Chondrocyte (in vitro differentiated cells): ENCODE results near the gene TMEM163. TPM values are rescaled to one million over a fixed set of nuclear protein-coding genes. Genes with fewer than 3 reads are reported as not detected.
"Not testable (repeated sequence)": the region's sequence is repeated elsewhere in the genome, so short reads cannot be mapped to it uniquely, and the experiment has no call there.

Experiments used
- DNase-seq: peaks from one replicate; pipeline ENCODE4 v3.0.0; 2021; ENCODE audit warnings: mixed read lengths, low spot score
- H3K27ac Mint-ChIP-seq: one replicate; pipeline ENCODE4 v1.8.0; 2021; ENCODE audit warnings: mild to moderate bottlenecking, moderate library complexity, mixed read lengths; ENCODE audit not compliant: unreplicated experiment
- H3K27me3 Mint-ChIP-seq: 2 replicates; pipeline ENCODE4 v1.8.0; 2021; ENCODE audit warnings: low read depth, mixed read lengths
- H3K36me3 Mint-ChIP-seq: 2 replicates; pipeline ENCODE4 v1.8.0; 2021; ENCODE audit warnings: low read depth, mixed read lengths
- H3K4me1 Mint-ChIP-seq: 2 replicates; pipeline ENCODE4 v1.8.0; 2021; ENCODE audit warnings: low read depth, mild to moderate bottlenecking, mixed read lengths
- H3K4me3 Mint-ChIP-seq: one replicate; pipeline ENCODE4 v1.8.0; 2021; ENCODE audit warnings: mild to moderate bottlenecking, moderate library complexity, mixed read lengths; ENCODE audit not compliant: unreplicated experiment
- H3K9me3 Mint-ChIP-seq: 2 replicates; pipeline ENCODE4 v1.8.0; 2021; ENCODE audit warnings: low read depth, mixed read lengths
- CTCF ChIP-seq: fragments of 200-600 bp; sonication (generic); IDR thresholded peaks from 2 replicates; pipeline ENCODE4 v1.5.0; 2021; ENCODE audit warnings: antibody characterized with exemption, mild to moderate bottlenecking, moderate library complexity
- total RNA-seq: library from RNA; stranded (reverse); gene quantifications from 3 replicates; pipeline ENCODE4 v1.2.1, GENCODE V29; 2021

Gene TMEM163
- total RNA-seq, 1 donor from 2014 or later = 0.07 TPM

- Mint-ChIP-seq H3K9me3 (no peaks in the 10 kb centered on the region), H3K4me3 (no peak overlapping the region), H3K36me3 (no peaks in the 10 kb centered on the region), H3K27me3 (peaks cover 11% of the 10 kb centered on the region), H3K4me1 (no peaks in the 10 kb centered on the region), H3K27ac (no peak overlapping the region)
- no peak for DNase-seq
- no peak for TF ChIP-seq CTCF
These were observed 148.1 kb downstream of the TMEM163 start for GRCh38 chr2:134570676-134571075.

GRCh38 chr2:134568413-134568812, 150.4 kb downstream of the TMEM163 start:
- Mint-ChIP-seq H3K9me3 (no peaks in the 10 kb centered on the region), H3K4me1 (no peaks in the 10 kb centered on the region), H3K27me3 (peaks cover 12% of the 10 kb centered on the region), H3K4me3 (no peak overlapping the region), H3K36me3 (no peaks in the 10 kb centered on the region), H3K27ac (no peak overlapping the region)
- DNase-seq = no peak
- TF ChIP-seq CTCF = no peak

- DNase-seq = no peak
- no peaks in the 10 kb centered on the region for H3K9me3 Mint-ChIP-seq
- no peak for TF ChIP-seq CTCF
- H3K27ac Mint-ChIP-seq = no peak overlapping the region
- no peaks in the 10 kb centered on the region for H3K36me3 Mint-ChIP-seq
- no peaks in the 10 kb centered on the region for H3K4me1 Mint-ChIP-seq
- H3K4me3 Mint-ChIP-seq = no peak overlapping the region
- peaks cover 14% of the 10 kb centered on the region for H3K27me3 Mint-ChIP-seq
These were observed 151.1 kb downstream of the TMEM163 start for GRCh38 chr2:134567666-134568065.

- DNase-seq, H3K27ac Mint-ChIP-seq, H3K4me1 Mint-ChIP-seq, H3K4me3 Mint-ChIP-seq, H3K9me3 Mint-ChIP-seq, H3K36me3 Mint-ChIP-seq: not testable (repeated sequence)
- peaks cover 12% of the 10 kb centered on the region for H3K27me3 Mint-ChIP-seq
These were observed 153.8 kb downstream of the TMEM163 start for GRCh38 chr2:134564955-134565354.

- TF ChIP-seq CTCF = no peak
- H3K27ac Mint-ChIP-seq = no peak overlapping the region
- no peaks in the 10 kb centered on the region for H3K36me3 Mint-ChIP-seq
- no peak for DNase-seq
- H3K27me3 Mint-ChIP-seq = peaks cover 12% of the 10 kb centered on the region
- H3K4me3 Mint-ChIP-seq = no peak overlapping the region
- H3K9me3 Mint-ChIP-seq = no peaks in the 10 kb centered on the region
- H3K4me1 Mint-ChIP-seq = no peaks in the 10 kb centered on the region
These were observed 154.3 kb downstream of the TMEM163 start for GRCh38 chr2:134564549-134564948.

- no peaks in the 10 kb centered on the region for H3K36me3 Mint-ChIP-seq
- no peak for TF ChIP-seq CTCF
- H3K27me3 Mint-ChIP-seq = peaks cover 14% of the 10 kb centered on the region
- DNase-seq = no peak
- H3K9me3 Mint-ChIP-seq = no peaks in the 10 kb centered on the region
- H3K4me1 Mint-ChIP-seq = no peaks in the 10 kb centered on the region
- H3K27ac Mint-ChIP-seq = no peak overlapping the region
- H3K4me3 Mint-ChIP-seq = no peak overlapping the region
These were observed 160.5 kb downstream of the TMEM163 start for GRCh38 chr2:134558208-134558830.
